ENCODE data around the gene SRGAP3.

Gene SRGAP3

GRCh38 chr3:9158865-9159630 lies 90.4 kb downstream of the SRGAP3 start:
- DNase-seq (ENCODE audit: low read depth): no peak
- H3K4me3 ChIP-seq (ENCODE audit: low read depth, low read length): no peak overlapping the region

GRCh38 chr3:9157651-9158362 lies 91.6 kb downstream of the SRGAP3 start:
- no peak for DNase-seq (ENCODE audit: low read depth)
- H3K4me3 ChIP-seq (ENCODE audit: low read depth, low read length): no peak overlapping the region

- no peak for DNase-seq (ENCODE audit: low read depth)
- no peak overlapping the region for H3K4me3 ChIP-seq (ENCODE audit: low read depth, low read length)
These were observed 92.8 kb downstream of the SRGAP3 start for GRCh38 chr3:9156604-9157003.

GRCh38 chr3:9155028-9155427 lies 94.4 kb downstream of the SRGAP3 start:
- H3K4me3 ChIP-seq (ENCODE audit: low read depth, low read length): no peak overlapping the region
- DNase-seq (ENCODE audit: low read depth): no peak

GRCh38 chr3:9153904-9154619 lies 95.4 kb downstream of the SRGAP3 start:
- DNase-seq (ENCODE audit: low read depth): peak; percentile 88
- H3K4me3 ChIP-seq (ENCODE audit: low read depth, low read length): no peak overlapping the region

GRCh38 chr3:9151240-9151639 lies 98.2 kb downstream of the SRGAP3 start:
- DNase-seq (ENCODE audit: low read depth): peak; percentile 26
- no peak overlapping the region for H3K4me3 ChIP-seq (ENCODE audit: low read depth, low read length)

GRCh38 chr3:9149566-9149965 lies 99.9 kb downstream of the SRGAP3 start:
- no peak overlapping the region for H3K4me3 ChIP-seq (ENCODE audit: low read depth, low read length)
- DNase-seq (ENCODE audit: low read depth): no peak

- no peak for DNase-seq (ENCODE audit: low read depth)
- no peak overlapping the region for H3K4me3 ChIP-seq (ENCODE audit: low read depth, low read length)
These were observed 101.6 kb downstream of the SRGAP3 start for GRCh38 chr3:9147896-9148266.

- no peak overlapping the region for H3K4me3 ChIP-seq (ENCODE audit: low read depth, low read length)
- no peak for DNase-seq (ENCODE audit: low read depth)
These were observed 102.1 kb downstream of the SRGAP3 start for GRCh38 chr3:9147215-9147895.

GRCh38 chr3:9146367-9147071 lies 102.9 kb downstream of the SRGAP3 start:
- H3K4me3 ChIP-seq (ENCODE audit: low read depth, low read length): no peak overlapping the region
- DNase-seq (ENCODE audit: low read depth): no peak

- no peak overlapping the region for H3K4me3 ChIP-seq (ENCODE audit: low read depth, low read length)
These were observed 106.3 kb downstream of the SRGAP3 start for GRCh38 chr3:9143184-9143583.

GRCh38 chr3:9142362-9142761 lies 107.1 kb downstream of the SRGAP3 start:
- no peak for DNase-seq (ENCODE audit: low read depth)

More at GRCh38 chr3:9143184-9143583, 106.3 kb downstream of the SRGAP3 start:
- DNase-seq (ENCODE audit: low read depth): no peak

GRCh38 chr3:9141928-9142289 lies 107.5 kb downstream of the SRGAP3 start:
- H3K4me3 ChIP-seq (ENCODE audit: low read depth, low read length): no peak overlapping the region
- no peak for DNase-seq (ENCODE audit: low read depth)

More at GRCh38 chr3:9142362-9142761, 107.1 kb downstream of the SRGAP3 start:
- no peak overlapping the region for H3K4me3 ChIP-seq (ENCODE audit: low read depth, low read length)

- H3K4me3 ChIP-seq (ENCODE audit: low read depth, low read length): no peak overlapping the region
- DNase-seq (ENCODE audit: low read depth): no peak
These were observed 110.1 kb downstream of the SRGAP3 start for GRCh38 chr3:9139366-9139765.

GRCh38 chr3:9137676-9138075 lies 111.8 kb downstream of the SRGAP3 start:
- no peak for DNase-seq (ENCODE audit: low read depth)
- H3K4me3 ChIP-seq (ENCODE audit: low read depth, low read length): no peak overlapping the region

- no peak overlapping the region for H3K4me3 ChIP-seq (ENCODE audit: low read depth, low read length)
- DNase-seq (ENCODE audit: low read depth): no peak
These were observed 112.5 kb downstream of the SRGAP3 start for GRCh38 chr3:9136746-9137465.

GRCh38 chr3:9135930-9136525 lies 113.4 kb downstream of the SRGAP3 start:
- DNase-seq (ENCODE audit: low read depth): no peak
- H3K4me3 ChIP-seq (ENCODE audit: low read depth, low read length): peak overlapping the region; percentile 16

- DNase-seq (ENCODE audit: low read depth): no peak
- H3K4me3 ChIP-seq (ENCODE audit: low read depth, low read length): no peak overlapping the region
These were observed 113.9 kb downstream of the SRGAP3 start for GRCh38 chr3:9135526-9135925.
